Measurements from ENCODE around the gene WNT3. TPM values are rescaled to one million over a fixed set of nuclear protein-coding genes. Genes with fewer than 3 reads are reported as not detected.

The WNT3 gene
- total and polyA plus RNA-seq, 10 of the 15 experiments (the other 5 are each of a cell fraction or from before 2014, with no cell fraction given) = 0.01 to 0.03 TPM; not detected in 8

DNA sequence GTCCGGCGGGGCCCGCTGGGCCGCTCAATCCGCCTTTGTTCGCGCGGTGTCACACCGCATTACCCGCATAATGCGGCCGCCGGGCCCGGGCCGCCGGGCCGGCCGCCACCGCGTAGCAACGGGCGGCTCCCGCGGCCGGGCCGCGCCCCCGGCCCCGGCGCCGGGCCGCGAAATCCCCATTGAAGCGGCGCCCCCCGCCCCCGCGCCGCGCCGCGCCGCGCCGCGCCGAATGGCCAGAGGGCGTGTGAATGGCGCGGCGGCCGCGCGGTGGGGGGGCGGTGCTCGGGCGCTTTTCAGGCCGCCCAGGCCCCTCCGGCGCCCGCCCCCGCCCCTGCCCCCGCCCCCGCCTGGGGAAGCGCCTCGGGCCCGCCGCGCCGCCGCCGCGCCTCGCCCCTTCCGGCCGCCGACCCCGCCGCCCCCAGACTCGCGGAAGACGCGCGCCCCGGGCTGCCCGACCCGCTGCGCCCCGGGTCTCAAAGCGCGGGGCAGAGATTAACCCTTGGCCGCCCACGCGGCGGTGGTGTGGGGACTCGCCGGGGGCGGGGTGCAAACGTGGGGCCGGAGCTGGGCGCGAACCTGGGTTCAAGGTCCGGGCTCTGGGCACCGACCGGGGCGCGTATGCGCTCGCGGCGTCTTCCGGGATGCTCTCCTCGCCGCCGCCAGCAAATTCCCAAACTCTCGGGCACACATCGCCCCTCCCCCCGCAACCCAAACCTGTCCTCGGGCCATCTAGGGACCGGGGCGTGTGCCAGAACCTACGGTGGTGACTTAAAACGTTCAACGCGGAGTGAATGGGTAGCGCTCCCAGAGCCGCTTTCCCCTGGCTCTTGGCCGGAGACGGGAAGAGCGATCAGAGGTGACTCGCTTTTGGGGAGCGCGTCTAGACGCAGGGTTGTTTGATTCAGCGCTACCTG, 46.7 kb downstream of the WNT3 start (continued):
- TF ChIP-seq, protein P1, sequence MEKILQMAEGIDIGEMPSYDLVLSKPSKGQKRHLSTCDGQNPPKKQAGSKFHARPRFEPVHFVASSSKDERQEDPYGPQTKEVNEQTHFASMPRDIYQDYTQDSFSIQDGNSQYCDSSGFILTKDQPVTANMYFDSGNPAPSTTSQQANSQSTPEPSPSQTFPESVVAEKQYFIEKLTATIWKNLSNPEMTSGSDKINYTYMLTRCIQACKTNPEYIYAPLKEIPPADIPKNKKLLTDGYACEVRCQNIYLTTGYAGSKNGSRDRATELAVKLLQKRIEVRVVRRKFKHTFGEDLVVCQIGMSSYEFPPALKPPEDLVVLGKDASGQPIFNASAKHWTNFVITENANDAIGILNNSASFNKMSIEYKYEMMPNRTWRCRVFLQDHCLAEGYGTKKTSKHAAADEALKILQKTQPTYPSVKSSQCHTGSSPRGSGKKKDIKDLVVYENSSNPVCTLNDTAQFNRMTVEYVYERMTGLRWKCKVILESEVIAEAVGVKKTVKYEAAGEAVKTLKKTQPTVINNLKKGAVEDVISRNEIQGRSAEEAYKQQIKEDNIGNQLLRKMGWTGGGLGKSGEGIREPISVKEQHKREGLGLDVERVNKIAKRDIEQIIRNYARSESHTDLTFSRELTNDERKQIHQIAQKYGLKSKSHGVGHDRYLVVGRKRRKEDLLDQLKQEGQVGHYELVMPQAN (conservative IDR thresholded peaks at IDR 0.05) = no peak
- TF ChIP-seq, protein P2, sequence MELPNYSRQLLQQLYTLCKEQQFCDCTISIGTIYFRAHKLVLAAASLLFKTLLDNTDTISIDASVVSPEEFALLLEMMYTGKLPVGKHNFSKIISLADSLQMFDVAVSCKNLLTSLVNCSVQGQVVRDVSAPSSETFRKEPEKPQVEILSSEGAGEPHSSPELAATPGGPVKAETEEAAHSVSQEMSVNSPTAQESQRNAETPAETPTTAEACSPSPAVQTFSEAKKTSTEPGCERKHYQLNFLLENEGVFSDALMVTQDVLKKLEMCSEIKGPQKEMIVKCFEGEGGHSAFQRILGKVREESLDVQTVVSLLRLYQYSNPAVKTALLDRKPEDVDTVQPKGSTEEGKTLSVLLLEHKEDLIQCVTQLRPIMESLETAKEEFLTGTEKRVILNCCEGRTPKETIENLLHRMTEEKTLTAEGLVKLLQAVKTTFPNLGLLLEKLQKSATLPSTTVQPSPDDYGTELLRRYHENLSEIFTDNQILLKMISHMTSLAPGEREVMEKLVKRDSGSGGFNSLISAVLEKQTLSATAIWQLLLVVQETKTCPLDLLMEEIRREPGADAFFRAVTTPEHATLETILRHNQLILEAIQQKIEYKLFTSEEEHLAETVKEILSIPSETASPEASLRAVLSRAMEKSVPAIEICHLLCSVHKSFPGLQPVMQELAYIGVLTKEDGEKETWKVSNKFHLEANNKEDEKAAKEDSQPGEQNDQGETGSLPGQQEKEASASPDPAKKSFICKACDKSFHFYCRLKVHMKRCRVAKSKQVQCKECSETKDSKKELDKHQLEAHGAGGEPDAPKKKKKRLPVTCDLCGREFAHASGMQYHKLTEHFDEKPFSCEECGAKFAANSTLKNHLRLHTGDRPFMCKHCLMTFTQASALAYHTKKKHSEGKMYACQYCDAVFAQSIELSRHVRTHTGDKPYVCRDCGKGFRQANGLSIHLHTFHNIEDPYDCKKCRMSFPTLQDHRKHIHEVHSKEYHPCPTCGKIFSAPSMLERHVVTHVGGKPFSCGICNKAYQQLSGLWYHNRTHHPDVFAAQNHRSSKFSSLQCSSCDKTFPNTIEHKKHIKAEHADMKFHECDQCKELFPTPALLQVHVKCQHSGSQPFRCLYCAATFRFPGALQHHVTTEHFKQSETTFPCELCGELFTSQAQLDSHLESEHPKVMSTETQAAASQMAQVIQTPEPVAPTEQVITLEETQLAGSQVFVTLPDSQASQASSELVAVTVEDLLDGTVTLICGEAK (IDR thresholded peaks at IDR 0.05; ENCODE audit: borderline replicate concordance) = no peak
- TF ChIP-seq HDAC6 (IDR thresholded peaks at IDR 0.05; ENCODE audit: unreplicated experiment) = peak; percentile 49
- TF ChIP-seq RAD21 (IDR thresholded peaks at IDR 0.05; ENCODE audit: insufficient read depth, low read depth, low read length) = no peak
- no peak for TF ChIP-seq CBX3 (IDR thresholded peaks at IDR 0.05; ENCODE audit: borderline replicate concordance, low read depth)
- TF ChIP-seq EGR1 (IDR thresholded peaks at IDR 0.05; ENCODE audit: borderline replicate concordance in 1 of 2, low read depth in 2 of 2, low read length in 2 of 2) = peak in 1 of 2 experiments; percentile 24; a peak in 2 of 3 replicates
- no peak for TF ChIP-seq YY1 (IDR thresholded peaks at IDR 0.05; ENCODE audit: low read depth, low read length)
- TF ChIP-seq, protein P3, sequence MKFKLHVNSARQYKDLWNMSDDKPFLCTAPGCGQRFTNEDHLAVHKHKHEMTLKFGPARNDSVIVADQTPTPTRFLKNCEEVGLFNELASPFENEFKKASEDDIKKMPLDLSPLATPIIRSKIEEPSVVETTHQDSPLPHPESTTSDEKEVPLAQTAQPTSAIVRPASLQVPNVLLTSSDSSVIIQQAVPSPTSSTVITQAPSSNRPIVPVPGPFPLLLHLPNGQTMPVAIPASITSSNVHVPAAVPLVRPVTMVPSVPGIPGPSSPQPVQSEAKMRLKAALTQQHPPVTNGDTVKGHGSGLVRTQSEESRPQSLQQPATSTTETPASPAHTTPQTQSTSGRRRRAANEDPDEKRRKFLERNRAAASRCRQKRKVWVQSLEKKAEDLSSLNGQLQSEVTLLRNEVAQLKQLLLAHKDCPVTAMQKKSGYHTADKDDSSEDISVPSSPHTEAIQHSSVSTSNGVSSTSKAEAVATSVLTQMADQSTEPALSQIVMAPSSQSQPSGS (IDR thresholded peaks at IDR 0.05; ENCODE audit: low read length) = no peak
- TF ChIP-seq IRF4 (IDR thresholded peaks at IDR 0.05; ENCODE audit: low read depth, low read length) = no peak
- no peak for TF ChIP-seq TCF3 (IDR thresholded peaks at IDR 0.05; ENCODE audit: borderline replicate concordance, insufficient read depth, low read depth, low read length)
- TF ChIP-seq ZNF217 (IDR thresholded peaks at IDR 0.05) = no peak
- no peak for TF ChIP-seq KAT2A (conservative IDR thresholded peaks at IDR 0.05; ENCODE audit: control insufficient read depth, low read depth, low read length)
- TF ChIP-seq TAF1 (IDR thresholded peaks at IDR 0.05; ENCODE audit: borderline replicate concordance, low read depth, low read length) = no peak
- no peak for TF ChIP-seq MTA2 (IDR thresholded peaks at IDR 0.05; ENCODE audit: low read depth)
- no peak for TF ChIP-seq CREM (IDR thresholded peaks at IDR 0.05; ENCODE audit: low read depth)
- TF ChIP-seq BHLHE40 (IDR thresholded peaks at IDR 0.05; ENCODE audit: borderline replicate concordance in 1 of 2, low read depth in 2 of 2, low read length in 1 of 2) = no peak
- TF ChIP-seq CBX5 (IDR thresholded peaks at IDR 0.05; ENCODE audit: low read depth) = no peak
- TF ChIP-seq EED (IDR thresholded peaks at IDR 0.05; ENCODE audit: low read depth) = no peak
- TF ChIP-seq ZNF24 (IDR thresholded peaks at IDR 0.05) = no peak
- 0 out of 2 replicates have a peak, but pooled peaks have one; percentile 33 for TF ChIP-seq GATAD2B (conservative IDR thresholded peaks at IDR 0.05; ENCODE audit: low read depth)
- TF ChIP-seq NR2F1 (conservative IDR thresholded peaks at IDR 0.05) = no peak
- TF ChIP-seq SIX5 (IDR thresholded peaks at IDR 0.05; ENCODE audit: low read depth, low read length, severe bottlenecking) = no peak

Data from GM12878 (cell line).